Vagina (tissue), 2 donors: Measurements from ENCODE around the gene RPS19. TPM values are rescaled to one million over a fixed set of nuclear protein-coding genes. Genes with fewer than 3 reads are reported as not detected.

Experiments used
- DNase-seq, 2 donors: peaks; one replicate each; pipeline ENCODE4 v3.0.0-alpha.2; 2017; ENCODE audit errors: extremely low spot score in 2 of 2
- H3K27ac ChIP-seq: fragments of 200-600 bp; sonication (generic); one replicate; pipeline ENCODE4 v1.5.1; 2019
- H3K27me3 ChIP-seq: fragments of 200-600 bp; sonication (generic); one replicate; pipeline ENCODE4 v1.5.1; 2019
- H3K36me3 ChIP-seq, 2 donors: fragments of 200-600 bp; sonication (generic); one replicate each; pipeline ENCODE4 v1.5.1; 2017 to 2019
- H3K4me1 ChIP-seq: fragments of 200-600 bp; sonication (generic); one replicate; pipeline ENCODE4 v1.5.1; 2019
- H3K4me3 ChIP-seq, 2 donors: fragments of 200-600 bp; sonication (generic); 1 replicate in 1 of 2; 2 replicates in 1 of 2; pipeline ENCODE4 v1.5.1; 2016 to 2019
- H3K9me3 ChIP-seq: fragments of 200-600 bp; sonication (generic); one replicate; pipeline ENCODE4 v1.5.1; 2019
- POLR2A ChIP-seq, 2 donors: fragments of 450-650 bp; IDR thresholded peaks; one replicate each; pipeline ENCODE4 v1.6.1; 2017; ENCODE audit warnings: antibody characterized with exemption in 2 of 2, mild to moderate bottlenecking in 2 of 2, moderate library complexity in 2 of 2
- POLR2AphosphoS5 ChIP-seq, 2 donors: sonication (generic); formaldehyde crosslinking; IDR thresholded peaks; one replicate each; pipeline ENCODE4 v1.9.0; 2017; ENCODE audit warnings: antibody characterized with exemption in 2 of 2, mild to moderate bottlenecking in 2 of 2, low read depth in 1 of 2; ENCODE audit not compliant: insufficient read depth in 1 of 2
- intact Hi-C: fragments of 100-400 bp; cut with DNase I; formaldehyde crosslinking; loops from one replicate; pipeline ENCODE4 v1.15.1; 2023
- total RNA-seq: library from RNA; depleted of rRNA; stranded (reverse); fragments of >200 nt; gene quantifications from one replicate; pipeline ENCODE4 v1.2.3, GENCODE V29; 2016
- TF ChIP-seq, protein P1 (sequence below), 3 experiments: fragments of 450-650 bp in 2 of 3; fragments of 200-600 bp in 1 of 3; sonication (generic) in 1 of 3; IDR thresholded peaks; one replicate each; pipeline ENCODE4 v1.5.1; 2017 to 2019; ENCODE audit warnings: antibody characterized with exemption in 3 of 3, mild to moderate bottlenecking in 2 of 3, moderate library complexity in 2 of 3

Gene RPS19
- total RNA-seq, 1 donor from 2014 or later = 1,554 TPM

DNA sequence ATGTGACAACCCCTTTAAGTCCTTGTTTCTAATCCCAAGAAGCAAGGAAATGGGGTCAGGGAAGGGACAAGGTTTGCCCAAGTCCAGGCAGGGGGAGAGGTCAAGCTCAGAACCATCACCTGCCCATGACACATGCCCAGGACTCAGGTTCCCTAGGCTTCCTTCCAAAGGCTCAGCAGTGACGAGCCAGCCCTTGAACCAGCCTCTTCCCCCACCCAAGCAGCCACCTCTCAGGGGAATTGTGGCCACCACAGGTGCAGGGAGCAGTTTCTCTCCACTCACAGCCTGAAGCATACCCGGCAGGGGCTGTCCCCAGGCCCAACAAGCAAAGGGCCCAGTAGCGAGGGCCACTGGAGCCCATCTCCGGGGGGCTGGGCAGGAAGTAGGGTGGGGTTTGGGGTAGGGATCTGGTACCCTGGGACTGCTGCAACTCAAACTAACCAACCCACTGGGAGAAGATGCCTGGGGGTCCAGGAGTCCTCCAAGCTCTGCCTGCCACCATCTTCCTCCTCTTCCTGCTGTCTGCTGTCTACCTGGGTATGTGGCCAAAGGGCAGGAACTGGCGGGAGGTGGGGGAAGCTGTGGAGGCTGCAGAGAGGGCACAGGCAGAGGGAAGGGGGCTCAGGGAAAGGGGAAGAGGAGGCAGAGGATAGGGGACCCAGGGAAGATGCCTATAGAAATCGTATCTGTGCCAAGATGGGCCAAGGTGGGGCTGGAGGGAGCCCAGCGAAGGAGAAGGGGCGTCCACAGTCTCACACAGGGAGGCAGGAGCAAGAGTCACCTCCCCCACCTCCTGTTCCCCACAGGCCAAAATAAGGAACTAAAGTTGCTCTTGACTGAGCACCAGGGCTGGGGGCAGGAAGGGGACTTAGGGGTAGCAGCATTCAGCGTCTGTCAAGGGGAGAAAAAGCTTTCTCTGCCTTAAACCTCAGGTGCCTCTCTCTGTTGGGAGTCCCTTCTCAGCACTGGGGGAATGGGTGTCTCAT lies 17.1 kb downstream of the RPS19 start, which contains the start of gene CD79A:
Gene CD79A (plus strand): TSS at position 433 of the 986 bp plus-strand sequence. CDS start 26 bp downstream, at position 459.
- Histone ChIP-seq H3K4me3 (no peak within 1 kb of the TSS), H3K27me3 (no peaks in the 10 kb centered on the region), H3K4me1 (peaks cover 3% of the 10 kb centered on the region), H3K36me3 (no peaks in the 10 kb centered on the region), H3K27ac (no peak within 1 kb of the TSS), H3K9me3 (no peaks in the 10 kb centered on the region)
- DNase-seq = no peak
- intact Hi-C loops = no loop called here
- TF ChIP-seq, protein P1, sequence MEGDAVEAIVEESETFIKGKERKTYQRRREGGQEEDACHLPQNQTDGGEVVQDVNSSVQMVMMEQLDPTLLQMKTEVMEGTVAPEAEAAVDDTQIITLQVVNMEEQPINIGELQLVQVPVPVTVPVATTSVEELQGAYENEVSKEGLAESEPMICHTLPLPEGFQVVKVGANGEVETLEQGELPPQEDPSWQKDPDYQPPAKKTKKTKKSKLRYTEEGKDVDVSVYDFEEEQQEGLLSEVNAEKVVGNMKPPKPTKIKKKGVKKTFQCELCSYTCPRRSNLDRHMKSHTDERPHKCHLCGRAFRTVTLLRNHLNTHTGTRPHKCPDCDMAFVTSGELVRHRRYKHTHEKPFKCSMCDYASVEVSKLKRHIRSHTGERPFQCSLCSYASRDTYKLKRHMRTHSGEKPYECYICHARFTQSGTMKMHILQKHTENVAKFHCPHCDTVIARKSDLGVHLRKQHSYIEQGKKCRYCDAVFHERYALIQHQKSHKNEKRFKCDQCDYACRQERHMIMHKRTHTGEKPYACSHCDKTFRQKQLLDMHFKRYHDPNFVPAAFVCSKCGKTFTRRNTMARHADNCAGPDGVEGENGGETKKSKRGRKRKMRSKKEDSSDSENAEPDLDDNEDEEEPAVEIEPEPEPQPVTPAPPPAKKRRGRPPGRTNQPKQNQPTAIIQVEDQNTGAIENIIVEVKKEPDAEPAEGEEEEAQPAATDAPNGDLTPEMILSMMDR (IDR thresholded peaks at IDR 0.05) = no peak
- no peak for TF ChIP-seq POLR2AphosphoS5 (IDR thresholded peaks at IDR 0.05; ENCODE audit: insufficient read depth in 1 of 2, low read depth in 1 of 2)
- no peak for TF ChIP-seq POLR2A (IDR thresholded peaks at IDR 0.05)

DNA sequence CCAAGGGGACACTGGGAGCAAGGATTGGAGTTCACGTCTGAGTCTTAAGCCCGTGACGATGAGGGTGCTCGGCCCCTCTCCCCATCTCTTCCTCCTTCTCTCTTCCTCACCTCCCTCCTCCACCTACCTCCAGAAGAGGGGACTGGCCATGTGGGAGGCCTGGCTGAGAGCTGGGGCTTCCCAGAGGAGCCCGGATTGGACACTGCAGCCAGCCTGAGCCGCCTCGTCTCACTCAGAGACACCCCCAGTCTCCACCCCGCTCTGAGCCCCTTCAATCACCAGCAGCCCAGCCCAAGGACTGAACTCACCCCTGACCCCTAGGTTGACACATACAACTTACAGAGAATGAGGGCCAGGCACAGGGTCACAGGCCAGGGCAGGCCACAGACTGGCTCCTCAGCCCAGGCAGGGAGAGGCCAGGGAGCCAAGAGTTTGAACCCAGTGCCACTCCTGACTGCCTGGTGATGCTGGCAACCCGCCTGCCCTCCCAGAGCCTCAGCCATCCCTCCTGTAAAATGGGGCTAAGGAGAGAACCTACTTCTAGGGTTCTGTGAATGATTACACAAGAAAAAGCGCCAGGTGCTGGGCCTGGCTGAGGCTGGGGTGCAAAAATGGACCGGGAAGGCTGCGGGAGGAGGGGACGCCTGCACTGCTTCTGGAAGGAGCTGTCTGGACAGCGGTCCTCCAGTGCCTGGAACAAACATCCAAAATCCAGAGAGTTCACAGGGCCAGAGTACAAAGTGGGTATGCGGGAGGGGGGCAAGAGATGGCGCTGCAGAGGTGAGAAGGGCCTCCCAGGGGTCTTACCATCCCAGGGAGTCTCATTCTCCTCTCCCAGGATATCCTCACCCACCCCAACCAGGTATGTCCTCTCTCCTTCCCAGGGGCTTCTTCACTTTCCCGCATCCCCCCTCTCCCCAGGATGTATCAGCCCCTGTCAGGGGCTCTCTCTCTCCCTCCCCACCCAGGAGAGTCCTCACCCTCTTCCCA lies 18.2 kb downstream of the RPS19 start:
- Histone ChIP-seq H3K36me3 (no peaks in the 10 kb centered on the region), H3K27me3 (no peaks in the 10 kb centered on the region), H3K4me3 (no peak overlapping the region), H3K4me1 (peaks cover 8% of the 10 kb centered on the region), H3K9me3 (no peaks in the 10 kb centered on the region), H3K27ac (no peak overlapping the region)
- intact Hi-C loops = no loop called here
- DNase-seq = no peak
- TF ChIP-seq, protein P1 (IDR thresholded peaks at IDR 0.05) = no peak
- TF ChIP-seq POLR2A (IDR thresholded peaks at IDR 0.05) (no peak), POLR2AphosphoS5 (IDR thresholded peaks at IDR 0.05; ENCODE audit: insufficient read depth in 1 of 2, low read depth in 1 of 2) (no peak)

DNA sequence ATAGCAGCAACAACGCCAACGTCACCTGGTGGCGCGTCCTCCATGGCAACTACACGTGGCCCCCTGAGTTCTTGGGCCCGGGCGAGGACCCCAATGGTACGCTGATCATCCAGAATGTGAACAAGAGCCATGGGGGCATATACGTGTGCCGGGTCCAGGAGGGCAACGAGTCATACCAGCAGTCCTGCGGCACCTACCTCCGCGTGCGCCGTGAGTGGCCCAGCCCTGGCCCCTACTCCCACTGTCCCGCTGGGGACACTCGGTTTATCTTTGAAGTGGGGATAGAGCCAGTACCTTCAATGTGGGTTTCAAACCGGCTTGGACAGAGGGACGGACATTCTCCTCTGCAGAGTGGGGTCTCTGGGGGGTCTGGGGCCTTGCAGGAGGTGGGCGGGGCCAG lies 19.0 kb downstream of the RPS19 start:
- intact Hi-C loops = no loop called here
- no peak overlapping the region for H3K27ac ChIP-seq
- no peaks in the 10 kb centered on the region for H3K27me3 ChIP-seq
- no peak overlapping the region for H3K4me3 ChIP-seq
- no peak for DNase-seq
- TF ChIP-seq, protein P1 (IDR thresholded peaks at IDR 0.05) = no peak
- no peak for TF ChIP-seq POLR2AphosphoS5 (IDR thresholded peaks at IDR 0.05; ENCODE audit: insufficient read depth in 1 of 2, low read depth in 1 of 2)
- no peak for TF ChIP-seq POLR2A (IDR thresholded peaks at IDR 0.05)
- no peaks in the 10 kb centered on the region for H3K9me3 ChIP-seq
- peaks cover 8% of the 10 kb centered on the region for H3K4me1 ChIP-seq
- no peaks in the 10 kb centered on the region for H3K36me3 ChIP-seq

DNA sequence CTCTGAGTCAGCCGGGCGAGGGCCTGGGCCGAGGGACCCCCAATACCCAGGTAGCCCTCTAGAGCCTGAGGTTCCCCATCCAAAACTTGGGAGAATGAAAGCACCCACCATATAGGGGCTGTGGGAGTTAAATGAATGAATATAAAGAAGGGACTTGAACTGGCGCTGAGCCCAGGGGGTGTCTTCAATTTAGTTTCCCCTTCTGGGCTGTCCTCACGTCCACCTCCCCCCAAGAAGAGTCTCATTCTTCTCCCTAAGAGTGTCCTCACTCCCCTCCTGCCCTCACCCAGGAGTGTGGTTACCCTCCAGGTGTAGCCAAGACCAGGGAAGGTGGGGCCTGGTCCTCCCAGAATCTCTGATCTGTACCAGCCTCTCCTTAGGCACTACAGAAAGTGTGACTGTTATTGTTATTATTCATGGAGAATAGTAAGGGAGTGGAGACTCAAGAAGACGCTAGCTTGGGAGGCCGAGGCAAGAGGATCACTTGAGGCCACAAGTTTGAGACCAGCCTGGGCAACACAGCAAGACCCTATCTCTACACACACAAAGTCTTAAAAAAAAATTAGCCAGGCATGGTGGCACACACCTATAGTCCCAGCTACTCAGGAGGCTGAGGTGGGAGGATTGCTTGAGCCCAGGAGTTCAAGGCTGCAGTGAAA lies 19.7 kb downstream of the RPS19 start:
- no peak for TF ChIP-seq POLR2AphosphoS5 (IDR thresholded peaks at IDR 0.05; ENCODE audit: insufficient read depth in 1 of 2, low read depth in 1 of 2)
- TF ChIP-seq, protein P1 (IDR thresholded peaks at IDR 0.05) = no peak
- TF ChIP-seq POLR2A (IDR thresholded peaks at IDR 0.05) = no peak
- no peak overlapping the region for H3K4me3 ChIP-seq
- intact Hi-C loops = loop anchor here (5.0 kb wide), 1 partner anchor 78 kb away; the partner anchor contains the start of gene RABAC1

More for the DNA sequence above, 19.7 kb downstream of the RPS19 start:
- H3K27me3 ChIP-seq = no peaks in the 10 kb centered on the region
- no peaks in the 10 kb centered on the region for H3K9me3 ChIP-seq
- H3K4me1 ChIP-seq = peaks cover 14% of the 10 kb centered on the region
- no peak for DNase-seq
- H3K36me3 ChIP-seq = no peaks in the 10 kb centered on the region
- H3K27ac ChIP-seq = no peak overlapping the region
